T-cell (primary cell): ENCODE measurements around the gene SCAF1. TPM values are rescaled to one million over a fixed set of nuclear protein-coding genes. Genes with fewer than 3 reads are reported as not detected.
"Not testable (repeated sequence)": the region's sequence is repeated elsewhere in the genome, so short reads cannot be mapped to it uniquely, and the experiment has no call there.

Experiments
- ATAC-seq, 4 experiments: fragments of 200-7000 bp in 3 of 4; fragments of 150-1000 bp in 1 of 4; cut with Tn5 transposase; replicated peaks in 1 of 4; 1 replicate in 3 of 4; 2 replicates in 1 of 4; pipeline ENCODE4 v1.10.0; 2021; ENCODE audit warnings: moderate library complexity in 3 of 4, mild to moderate bottlenecking in 2 of 4, moderate number of reproducible peaks in 1 of 4
- CTCF ChIA-PET, 2 donors: fragments of 300-600 bp; sonication (Branson Sonifier 250); formaldehyde crosslinking; loops; one replicate each; lab custom pipeline; 2022; ENCODE audit warnings: antibody characterized with exemption in 2 of 2; lab: Charles Lee
- POLR2A ChIA-PET, 2 donors: fragments of 300-600 bp; sonication (Branson Sonifier 250); formaldehyde crosslinking; loops; one replicate each; lab custom pipeline; 2022; ENCODE audit warnings: antibody characterized with exemption in 2 of 2; lab: Charles Lee
- DNase-seq, 35 experiments: peaks; one replicate each; pipeline versions ENCODE4 v3.0.0 to v3.0.0-alpha.2; 2013 to 2023
- H3K27ac ChIP-seq: one replicate; pipeline ENCODE4 v1.5.1; 2013; ENCODE audit warnings: low read length
- H3K27me3 ChIP-seq, 2 experiments: replicated peaks in 1 of 2; 1 replicate in 1 of 2; 2 replicates in 1 of 2; pipeline versions ENCODE4 v1.6.1 to v1.7.0; 2013; ENCODE audit warnings: low read length in 1 of 2, mixed read lengths in 1 of 2; ENCODE audit not compliant: control insufficient read depth in 2 of 2, insufficient read depth in 2 of 2; ENCODE audit errors: extremely low read depth in 1 of 2
- H3K36me3 ChIP-seq, 2 donors: 1 replicate in 1 of 2; 2 replicates in 1 of 2; pipeline versions ENCODE4 v1.6.1 to v1.7.0; 2013; ENCODE audit warnings: low read length in 1 of 2; ENCODE audit not compliant: control insufficient read depth in 2 of 2, insufficient read depth in 1 of 2; ENCODE audit errors: extremely low read depth in 1 of 2
- H3K4me1 ChIP-seq, 2 experiments: 1 replicate in 1 of 2; 2 replicates in 1 of 2; pipeline versions ENCODE4 v1.6.1 to v1.7.0; 2013; ENCODE audit warnings: low read length in 2 of 2, mixed read lengths in 1 of 2; ENCODE audit not compliant: insufficient read depth in 2 of 2, control insufficient read depth in 1 of 2; ENCODE audit errors: extremely low read depth in 1 of 2
- H3K4me3 ChIP-seq, 2 donors: 1 replicate in 1 of 2; 2 replicates in 1 of 2; pipeline versions ENCODE4 v1.5.1 to v1.7.0; 2013; ENCODE audit warnings: mild to moderate bottlenecking in 2 of 2, low read length in 1 of 2, moderate library complexity in 1 of 2; ENCODE audit not compliant: control insufficient read depth in 1 of 2; ENCODE audit errors: extremely low read depth in 1 of 2
- H3K9me3 ChIP-seq: 2 replicates; pipeline ENCODE4 v1.7.0; 2013
- H3K27ac Mint-ChIP-seq, 2 donors: one replicate each; pipeline ENCODE4 v1.8.0; 2020 to 2021; ENCODE audit warnings: mild to moderate bottlenecking in 2 of 2, mixed read lengths in 2 of 2
- H3K27me3 Mint-ChIP-seq, 2 donors: one replicate each; pipeline ENCODE4 v1.8.0; 2021 to 2022; ENCODE audit warnings: mixed read lengths in 2 of 2
- H3K36me3 Mint-ChIP-seq: one replicate; pipeline ENCODE4 v1.8.0; 2021; ENCODE audit warnings: mixed read lengths
- H3K4me1 Mint-ChIP-seq, 3 donors: one replicate each; pipeline ENCODE4 v1.8.0; 2020 to 2022; ENCODE audit warnings: mixed read lengths in 3 of 3, mild to moderate bottlenecking in 1 of 3
- H3K4me3 Mint-ChIP-seq, 3 donors: one replicate each; pipeline ENCODE4 v1.8.0; 2020 to 2022; ENCODE audit warnings: mild to moderate bottlenecking in 3 of 3, mixed read lengths in 3 of 3, moderate library complexity in 3 of 3
- H3K9me3 Mint-ChIP-seq, 3 donors: one replicate each; pipeline ENCODE4 v1.8.0; 2020 to 2022; ENCODE audit warnings: mixed read lengths in 3 of 3
- WGBS: methylation state at CpG from one replicate; pipeline ENCODE4 v1.1.5; 2013; ENCODE audit warnings: missing lambda C conversion rate; ENCODE audit not compliant: insufficient coverage; 5-methylcytosine and 5-hydroxymethylcytosine counted together
- total RNA-seq, 35 experiments: library from RNA in 6 of 35; stranded (reverse) in 6 of 35; fragments of 120-200 nt in 1 of 35; gene quantifications; one replicate each; pipeline versions ENCODE4 v1.2.1 to v1.2.4 and lab custom pipeline; 2013 to 2026

Gene SCAF1
- total RNA-seq, 5 donors from 2014 or later (not counting 1 experiment from before 2014, with no cell fraction given), result 40.0 to 81.9 (median 75.4) TPM

DNA sequence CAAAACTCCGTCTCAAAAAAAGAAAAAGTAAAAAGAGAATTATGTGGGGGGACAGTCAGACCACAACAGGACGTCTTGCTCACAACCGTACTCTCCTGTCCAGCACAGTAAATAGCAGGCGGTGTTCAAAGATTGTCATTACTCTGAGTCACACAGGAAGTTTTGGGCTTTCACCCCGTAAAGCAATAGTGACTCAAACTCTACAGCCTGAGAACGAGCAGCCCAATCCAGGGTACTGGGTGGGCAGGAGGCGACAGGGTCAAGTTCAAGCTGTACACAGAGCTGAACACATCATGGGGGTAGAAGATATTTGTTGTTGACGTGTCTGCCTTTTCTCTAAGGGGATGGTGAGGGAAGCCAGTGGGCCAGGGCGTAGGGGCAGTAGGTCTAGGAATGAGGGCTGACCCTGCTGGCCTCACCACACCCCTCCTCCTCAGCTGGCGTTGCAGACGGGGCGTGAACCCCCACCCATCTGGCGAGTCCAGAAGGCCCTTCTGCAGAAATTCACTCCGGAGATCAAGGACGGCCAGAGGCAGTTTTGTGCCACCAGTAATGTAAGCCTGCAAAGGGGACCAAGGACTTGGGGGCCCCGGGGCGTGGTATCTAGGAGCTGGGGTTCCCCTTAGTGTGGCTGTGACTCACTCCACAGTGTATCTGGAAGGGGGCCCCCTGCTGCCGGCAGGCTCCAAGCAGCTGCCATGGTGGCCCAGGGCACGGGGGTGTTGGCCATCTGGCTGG is 27.7 kb upstream of the SCAF1 start:
- POLR2A ChIA-PET, result no interaction called here

DNA sequence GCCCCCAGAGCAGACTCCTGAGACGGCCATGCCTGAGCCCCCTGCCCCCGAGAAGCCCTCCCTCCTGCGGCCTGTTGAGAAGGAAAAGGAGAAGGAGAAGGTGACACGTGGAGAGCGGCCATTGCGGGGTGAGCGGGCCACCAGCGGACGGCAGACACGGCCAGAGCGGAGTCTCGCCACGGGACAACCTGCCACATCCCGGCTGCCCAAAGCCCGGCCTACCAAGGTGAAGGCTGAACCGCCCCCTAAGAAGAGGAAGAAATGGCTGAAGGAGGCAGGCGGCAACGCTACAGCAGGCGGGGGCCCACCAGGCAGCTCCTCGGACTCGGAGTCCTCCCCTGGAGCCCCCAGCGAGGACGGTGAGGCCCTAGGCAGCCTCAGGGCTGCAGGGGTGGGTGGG is 26.1 kb upstream of the SCAF1 start:
- no peak overlapping the region for H3K27ac ChIP-seq
- no peak overlapping the region for H3K4me3 Mint-ChIP-seq
- DNase-seq (no peak), ATAC-seq (no peak)
- ChIA-PET POLR2A (no interaction called here), CTCF (no interaction called here)
- peaks cover 52 to 66% of the 10 kb centered on the region in 2 donors for H3K36me3 ChIP-seq
- peaks cover 16 to 17% (median 16%) of the 10 kb centered on the region in 3 donors for H3K4me1 Mint-ChIP-seq
- no peaks in the 10 kb centered on the region for H3K27me3 Mint-ChIP-seq
- no peaks in the 10 kb centered on the region for H3K9me3 ChIP-seq
- WGBS, result 95% methylated on average over 10 of the region's 23 CpGs
- no peak overlapping the region for H3K27ac Mint-ChIP-seq
- H3K4me1 ChIP-seq, result peaks cover 0 to 31% of the 10 kb centered on the region in 2 experiments
- no peaks in the 10 kb centered on the region for H3K9me3 Mint-ChIP-seq
- H3K4me3 ChIP-seq, result no peak overlapping the region
- H3K36me3 Mint-ChIP-seq, result peaks cover 43% of the 10 kb centered on the region
- no peaks in the 10 kb centered on the region for H3K27me3 ChIP-seq

More for the DNA sequence above, 27.7 kb upstream of the SCAF1 start:
- no peaks in the 10 kb centered on the region for H3K27me3 Mint-ChIP-seq
- peak in 1 of 4 experiments; percentile 40 for ATAC-seq
- CTCF ChIA-PET, result no interaction called here
- Histone ChIP-seq H3K4me1 (peaks cover 0 to 26% of the 10 kb centered on the region in 2 experiments), H3K9me3 (no peaks in the 10 kb centered on the region), H3K36me3 (peaks cover 45 to 64% of the 10 kb centered on the region in 2 donors), H3K4me3 (no peak overlapping the region), H3K27ac (peak overlapping the region; percentile 1), H3K27me3 (no peaks in the 10 kb centered on the region)
- peaks cover 19 to 23% (median 19%) of the 10 kb centered on the region in 3 donors for H3K4me1 Mint-ChIP-seq
- DNase-seq, result no peak
- no peaks in the 10 kb centered on the region for H3K9me3 Mint-ChIP-seq
- H3K36me3 Mint-ChIP-seq, result peaks cover 40% of the 10 kb centered on the region
- peak overlapping the region; percentile 83 to 86 for H3K27ac Mint-ChIP-seq
- peak overlapping the region in 1 of 3 donors; percentile 42 for H3K4me3 Mint-ChIP-seq
- 62% methylated on average over 12 of the region's 19 CpGs for WGBS

DNA sequence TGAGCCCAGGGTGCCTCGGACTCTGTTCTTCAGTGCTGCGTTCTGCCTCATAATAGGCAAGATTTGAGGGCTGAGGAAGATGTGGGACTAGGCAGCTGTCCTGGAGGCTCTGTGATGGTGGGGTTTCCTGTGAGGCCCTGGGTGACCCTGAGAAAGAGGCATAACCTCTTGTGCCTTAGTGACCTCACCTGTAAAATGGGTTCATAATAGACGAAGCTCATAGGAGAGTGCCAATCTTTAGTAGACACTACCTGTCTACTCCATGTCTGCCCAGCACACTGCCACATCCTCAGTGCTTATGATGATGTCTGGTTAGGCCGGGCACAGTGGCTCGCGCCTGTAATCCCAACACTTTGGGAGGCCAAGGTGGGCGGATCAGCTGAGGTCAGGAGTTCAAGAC is 25.5 kb upstream of the SCAF1 start:
- 100% methylated on average over 7 of the region's 7 CpGs for WGBS
- CTCF ChIA-PET, result interaction anchor here in 1 of 2 donors (0.6 to 1.2 kb wide), 2 partner anchors 24 to 63 kb away, joined by 3 to 6 read pairs; partner anchors contain the start of gene RRAS
- peaks cover 52 to 67% of the 10 kb centered on the region in 2 donors for H3K36me3 ChIP-seq

DNA sequence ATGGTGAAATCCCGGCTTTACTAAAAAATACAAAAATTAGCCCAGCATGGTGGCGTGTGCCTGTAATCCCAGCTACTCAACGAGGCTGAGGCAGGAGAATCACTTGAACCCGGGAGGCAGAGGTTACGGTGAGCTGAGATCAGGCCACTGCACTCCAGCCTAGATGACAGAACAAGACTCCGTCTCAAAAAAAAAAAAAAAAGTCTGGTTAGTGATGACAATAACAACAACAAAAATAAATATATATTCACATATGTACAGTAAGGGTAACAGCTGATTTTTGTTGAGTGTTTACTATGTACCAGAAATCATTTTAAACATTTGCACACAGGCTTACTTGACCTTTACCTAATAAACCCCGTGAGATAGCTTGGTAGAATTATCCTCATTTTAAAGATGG is 25.1 kb upstream of the SCAF1 start:
- ChIA-PET CTCF (interaction anchor here in 1 of 2 donors (0.6 to 1.2 kb wide), 3 partner anchors 8 to 63 kb away, joined by 3 to 6 read pairs (median 6); partner anchors contain the start of gene RRAS), POLR2A (interaction anchor here in 1 of 2 donors (0.5 kb wide), 1 partner anchor 188 kb away, joined by 5 read pairs; no protein-coding TSS in a partner anchor)
- no peaks in the 10 kb centered on the region for H3K9me3 ChIP-seq
- peaks cover 0 to 31% of the 10 kb centered on the region in 2 experiments for H3K4me1 ChIP-seq
- Mint-ChIP-seq H3K4me1 (peaks cover 16 to 17% (median 16%) of the 10 kb centered on the region in 3 donors), H3K36me3 (peaks cover 46% of the 10 kb centered on the region), H3K4me3 (no peak overlapping the region), H3K9me3 (no peaks in the 10 kb centered on the region), H3K27me3 (no peaks in the 10 kb centered on the region), H3K27ac (no peak overlapping the region)
- ATAC-seq (no peak), DNase-seq (no peak)
- no peak overlapping the region for H3K27ac ChIP-seq
- peaks cover 54 to 71% of the 10 kb centered on the region in 2 donors for H3K36me3 ChIP-seq
- 100% methylated on average over 2 of the region's 7 CpGs for WGBS
- no peaks in the 10 kb centered on the region for H3K27me3 ChIP-seq
- H3K4me3 ChIP-seq, result no peak overlapping the region

More for the DNA sequence above, 25.5 kb upstream of the SCAF1 start:
- POLR2A ChIA-PET, result interaction anchor here in 1 of 2 donors (0.5 kb wide), 1 partner anchor 188 kb away, joined by 5 read pairs; no protein-coding TSS in a partner anchor
- H3K27me3 ChIP-seq, result no peaks in the 10 kb centered on the region
- Mint-ChIP-seq H3K27me3 (no peaks in the 10 kb centered on the region), H3K4me3 (no peak overlapping the region), H3K27ac (no peak overlapping the region), H3K36me3 (peaks cover 43% of the 10 kb centered on the region), H3K9me3 (no peaks in the 10 kb centered on the region), H3K4me1 (peaks cover 16 to 17% (median 16%) of the 10 kb centered on the region in 3 donors)
- H3K9me3 ChIP-seq, result no peaks in the 10 kb centered on the region
- no peak overlapping the region for H3K4me3 ChIP-seq
- H3K27ac ChIP-seq, result no peak overlapping the region
- ATAC-seq, result no peak
- H3K4me1 ChIP-seq, result peaks cover 0 to 31% of the 10 kb centered on the region in 2 experiments
- no peak for DNase-seq

DNA sequence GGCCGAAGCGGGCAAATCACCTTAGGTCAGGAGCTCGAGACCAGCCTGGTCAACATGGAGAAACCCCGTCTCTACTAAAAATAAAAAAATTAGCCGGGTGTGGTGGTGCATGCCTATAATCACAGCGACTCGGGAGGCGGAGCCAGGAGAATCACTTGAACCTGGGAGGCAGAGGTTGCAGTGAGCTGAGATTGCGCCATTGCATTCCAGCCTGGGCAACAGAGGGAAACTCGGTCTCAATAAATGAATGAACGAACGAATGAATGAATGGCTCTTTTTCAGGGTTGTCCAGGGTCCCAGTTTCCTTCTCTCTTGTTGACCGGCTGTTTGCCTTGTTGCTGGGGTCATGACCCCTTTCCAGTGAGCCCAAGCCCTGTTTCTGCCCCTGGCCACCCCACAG is 24.1 kb upstream of the SCAF1 start:
- ATAC-seq, H3K27ac Mint-ChIP-seq, H3K27me3 ChIP-seq, H3K4me3 Mint-ChIP-seq, H3K4me3 ChIP-seq, H3K9me3 ChIP-seq, DNase-seq, H3K9me3 Mint-ChIP-seq, H3K27ac ChIP-seq, POLR2A ChIA-PET, H3K27me3 Mint-ChIP-seq: not testable (repeated sequence)
- peaks cover 49% of the 10 kb centered on the region for H3K36me3 Mint-ChIP-seq
- H3K4me1 ChIP-seq, result peaks cover 0 to 22% of the 10 kb centered on the region in 2 experiments
- H3K36me3 ChIP-seq, result peaks cover 57 to 72% of the 10 kb centered on the region in 2 donors
- peaks cover 12 to 18% (median 12%) of the 10 kb centered on the region in 3 donors for H3K4me1 Mint-ChIP-seq
- 97% methylated on average over 11 of the region's 13 CpGs for WGBS
- CTCF ChIA-PET, result interaction anchor here in 1 of 2 donors (1.2 kb wide), 1 partner anchor 22 kb away, joined by 3 read pairs; the partner anchor contains the start of gene RRAS
